HEK293T (cell line): ENCODE data around the gene MECR.

Experiments used
- ELF4 ChIP-seq: fragments of 450-650 bp; IDR thresholded peaks from 2 replicates; pipeline ENCODE4 v1.6.1; 2017; ENCODE audit warnings: antibody characterized with exemption
- FOXA1 ChIP-seq: fragments of 450-650 bp; IDR thresholded peaks from 2 replicates; pipeline ENCODE4 v1.6.1; 2016; ENCODE audit warnings: mild to moderate bottlenecking
- FOXM1 ChIP-seq: fragments of 450-650 bp; IDR thresholded peaks from 2 replicates; pipeline ENCODE4 v1.6.1; 2017; ENCODE audit warnings: mild to moderate bottlenecking, borderline replicate concordance
- PKNOX1 ChIP-seq: fragments of 450-650 bp; IDR thresholded peaks from 2 replicates; pipeline ENCODE4 v1.6.1; 2016
- SP1 ChIP-seq: fragments of 450-650 bp; IDR thresholded peaks from 2 replicates; pipeline ENCODE4 v1.6.1; 2017
- ZNF384 ChIP-seq: fragments of 450-650 bp; IDR thresholded peaks from 2 replicates; pipeline ENCODE4 v1.6.1; 2016

DNA sequence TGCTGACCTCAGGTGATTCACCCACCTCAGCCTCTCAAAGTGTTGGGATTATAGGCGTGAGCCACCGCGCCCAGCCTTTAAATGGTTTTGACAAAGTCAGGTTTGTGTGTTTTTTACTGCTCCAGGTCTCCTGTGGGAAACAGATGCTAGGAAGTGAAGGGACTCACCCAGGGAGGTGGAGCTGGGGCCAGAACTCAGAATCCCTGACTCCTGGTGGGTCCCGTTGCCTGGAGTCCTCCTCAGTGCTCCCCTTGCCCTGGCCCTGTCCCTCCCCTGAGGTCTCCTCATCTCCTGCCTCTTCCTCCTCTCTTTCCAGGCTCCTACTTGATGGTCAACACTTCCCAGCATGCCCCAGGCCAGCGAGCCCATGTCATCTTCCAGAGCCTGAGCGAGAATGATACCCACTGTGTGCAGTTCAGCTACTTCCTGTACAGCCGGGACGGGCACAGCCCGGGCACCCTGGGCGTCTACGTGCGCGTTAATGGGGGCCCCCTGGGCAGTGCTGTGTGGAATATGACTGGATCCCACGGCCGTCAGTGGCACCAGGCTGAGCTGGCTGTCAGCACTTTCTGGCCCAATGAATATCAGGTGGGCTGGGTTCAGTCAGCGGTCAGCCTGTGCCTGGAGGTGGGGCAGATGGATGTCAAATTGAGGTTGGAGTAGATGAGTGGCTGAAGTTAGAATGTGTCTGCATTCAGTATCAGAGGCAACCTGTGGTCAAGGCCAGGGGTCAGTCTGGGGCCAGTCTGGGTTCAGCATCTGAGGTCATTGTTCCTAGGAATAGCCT, 27.6 kb upstream of the MECR start:
- TF ChIP-seq ELF4 = no peak
- TF ChIP-seq PKNOX1 = no peak
- TF ChIP-seq FOXA1 = no peak
- TF ChIP-seq FOXM1 = no peak
- TF ChIP-seq SP1 = no peak
- TF ChIP-seq ZNF384 = no peak
